Kidney (tissue), 14 donors: ENCODE results near the gene GATA2. TPM values are rescaled to one million over a fixed set of nuclear protein-coding genes. Genes with fewer than 3 reads are reported as not detected.

ENCODE experiments used
- DNase-seq, 5 donors: peaks; one replicate each; pipeline ENCODE4 v3.0.0-alpha.2; 2013 to 2020
- FAIRE-seq: peaks from 2 replicates; lab custom pipeline; 2012; peaks lifted over from hg19 to GRCh38; lab: Jason Lieb, UNC
- H3K27ac ChIP-seq, 2 donors: one replicate each; pipeline ENCODE4 v1.7.0; 2013; ENCODE audit warnings: low read depth in 2 of 2, low read length in 2 of 2, inconsistent platforms in 1 of 2
- H3K27me3 ChIP-seq: one replicate; pipeline ENCODE4 v1.7.1; 2013; ENCODE audit warnings: low read length, inconsistent platforms; ENCODE audit not compliant: control insufficient read depth, insufficient read depth
- H3K36me3 ChIP-seq, 3 donors: one replicate each; pipeline versions ENCODE4 v1.7.0 to v1.7.1; 2013; ENCODE audit warnings: low read length in 3 of 3, control low read depth in 1 of 3, inconsistent platforms in 1 of 3; ENCODE audit not compliant: insufficient read depth in 3 of 3, control insufficient read depth in 2 of 3
- H3K4me1 ChIP-seq, 3 donors: one replicate each; pipeline versions ENCODE4 v1.7.0 to v1.7.1; 2013; ENCODE audit warnings: low read length in 3 of 3, inconsistent platforms in 1 of 3, low read depth in 1 of 3; ENCODE audit not compliant: control insufficient read depth in 2 of 3, insufficient read depth in 2 of 3
- H3K4me3 ChIP-seq, 3 donors: one replicate each; pipeline versions ENCODE4 v1.7.0 to v1.8.1; 2013; ENCODE audit warnings: low read length in 3 of 3, control low read depth in 1 of 3, inconsistent platforms in 1 of 3
- H3K9ac ChIP-seq, 3 donors: one replicate each; pipeline versions ENCODE4 v1.7.0 to v1.7.1; 2013; ENCODE audit warnings: low read length in 3 of 3, control low read depth in 1 of 3, inconsistent platforms in 1 of 3
- H3K9me3 ChIP-seq, 3 donors: one replicate each; pipeline versions ENCODE4 v1.7.0 to v1.7.1; 2013; ENCODE audit warnings: low read length in 3 of 3, control low read depth in 1 of 3, inconsistent platforms in 1 of 3; ENCODE audit not compliant: control insufficient read depth in 2 of 3, insufficient read depth in 1 of 3
- CTCF ChIP-seq: IDR thresholded peaks from 3 replicates; pipeline ENCODE4 v1.5.1; 2012; ENCODE audit warnings: mild to moderate bottlenecking, moderate library complexity, borderline replicate concordance; ENCODE audit not compliant: insufficient read depth; ENCODE audit errors: extremely low read depth
- intact Hi-C: fragments of 100-400 bp; cut with DNase I; formaldehyde crosslinking; loops from one replicate; pipeline ENCODE4 v1.11.1; 2022
- polyA plus RNA-seq: library from polyadenylated mRNA; stranded (reverse); fragments of 350-450 nt; fragmentation: Illumina TruSeq; extraction: RNeasy Lipid Tissue Mini Kit (QIAGEN cat#74804); gene quantifications from one replicate; pipeline ENCODE4 v1.2.3, GENCODE V29; 2014; ENCODE audit warnings: low read depth, low replicate concordance; ENCODE audit not compliant: insufficient read depth
- total RNA-seq: library from RNA; stranded (reverse); fragmentation: NEBNext Ultra II Directional; extraction: Animal tissue kit (Norgen Biotek cat#: 25700); gene quantifications from one replicate; pipeline ENCODE4 v1.2.1, GENCODE V29; 2021
- donor health status: control.
- donor health status: control.
- donor health status: control.
- donor health status: control.
- donor health status: control.
- donor health status: DM: yes; HTN: yes; CAD: no.
- donor health status: Normal renal cell carcinoma (clear cell type).

The GATA2 gene
- total and polyA plus RNA-seq, 2 donors from 2014 or later = 22.9 to 31.4 TPM

- no peaks in the 10 kb centered on the region for H3K9me3 ChIP-seq
- no peak overlapping the region for H3K27ac ChIP-seq
- H3K27me3 ChIP-seq = no peaks in the 10 kb centered on the region
- no peaks in the 10 kb centered on the region for H3K36me3 ChIP-seq
- FAIRE-seq (no peak), DNase-seq (peak in 1 of 5 donors; percentile 20)
- H3K4me1 ChIP-seq = no peaks in the 10 kb centered on the region
- TF ChIP-seq CTCF = no peak
- H3K4me3 ChIP-seq = no peak overlapping the region
- H3K9ac ChIP-seq = no peak overlapping the region
- intact Hi-C loops = no loop called here
Observed at GRCh38 chr3:128462341-128462910, 30.6 kb downstream of the GATA2 start.

GRCh38 chr3:128461731-128462130, 31.3 kb downstream of the GATA2 start:
- no peaks in the 10 kb centered on the region for H3K4me1 ChIP-seq
- no peak overlapping the region for H3K4me3 ChIP-seq
- H3K36me3 ChIP-seq = no peaks in the 10 kb centered on the region
- DNase-seq (peak in 1 of 5 donors; percentile 48), FAIRE-seq (no peak)
- intact Hi-C loops = no loop called here
- no peaks in the 10 kb centered on the region for H3K27me3 ChIP-seq
- H3K9me3 ChIP-seq = no peaks in the 10 kb centered on the region
- H3K9ac ChIP-seq = no peak overlapping the region
- no peak overlapping the region for H3K27ac ChIP-seq
- TF ChIP-seq CTCF = no peak

DNA sequence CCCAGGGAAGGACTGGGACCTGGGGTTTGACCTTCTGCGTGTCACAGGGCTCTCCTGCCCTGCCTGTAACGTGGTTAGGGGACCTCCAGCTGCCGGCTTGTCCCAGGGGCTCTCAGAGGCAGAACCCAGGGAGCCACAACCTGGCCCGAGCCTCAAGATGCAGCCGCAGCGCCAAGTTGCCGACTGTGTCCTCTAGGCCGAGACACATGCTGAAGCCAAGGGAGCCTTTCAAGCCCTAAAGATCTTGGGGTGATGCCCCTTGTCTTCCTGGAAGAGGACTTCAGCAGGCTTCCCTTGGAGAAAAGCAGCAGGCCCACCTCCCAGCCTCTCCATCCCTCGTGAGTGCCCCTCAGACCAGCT, 33.6 kb downstream of the GATA2 start:
- intact Hi-C loops = no loop called here
- no peak for TF ChIP-seq CTCF
- H3K36me3 ChIP-seq = no peaks in the 10 kb centered on the region
- H3K9ac ChIP-seq = no peak overlapping the region
- no peaks in the 10 kb centered on the region for H3K27me3 ChIP-seq
- H3K27ac ChIP-seq = no peak overlapping the region
- FAIRE-seq (no peak), DNase-seq (peak in 1 of 5 donors; percentile 51)
- no peak overlapping the region for H3K4me3 ChIP-seq
- peaks cover 0 to 2% (median 0%) of the 10 kb centered on the region in 3 donors for H3K4me1 ChIP-seq
- H3K9me3 ChIP-seq = no peaks in the 10 kb centered on the region
